Activated naive CD4-positive, alpha-beta T cell treated with anti-CD3 and anti-CD28 coated beads for 36 hours (primary cell): Measurements from ENCODE around the gene RAB27A. TPM values are rescaled to one million over a fixed set of nuclear protein-coding genes. Genes with fewer than 3 reads are reported as not detected.
"Not testable (repeated sequence)": the region's sequence is repeated elsewhere in the genome, so short reads cannot be mapped to it uniquely, and the experiment has no call there.

Experiments
- CTCF ChIA-PET: fragments of 350-600 bp; sonication (Branson Sonifier 250); formaldehyde crosslinking; loops from one replicate; lab custom pipeline; 2021; ENCODE audit warnings: antibody characterized with exemption; lab: Charles Lee
- DNase-seq: peaks from one replicate; pipeline ENCODE4 v3.0.0-alpha.2; 2020
- H3K27ac Mint-ChIP-seq: one replicate; pipeline ENCODE4 v1.8.0; 2021; ENCODE audit warnings: mild to moderate bottlenecking, mixed read lengths
- H3K27me3 Mint-ChIP-seq: one replicate; pipeline ENCODE4 v1.8.0; 2021; ENCODE audit warnings: low read depth, mixed read lengths
- H3K36me3 Mint-ChIP-seq: one replicate; pipeline ENCODE4 v1.8.0; 2021; ENCODE audit warnings: low read depth, mixed read lengths
- H3K4me1 Mint-ChIP-seq: one replicate; pipeline ENCODE4 v1.8.0; 2021; ENCODE audit warnings: low read depth, mixed read lengths
- H3K4me3 Mint-ChIP-seq: one replicate; pipeline ENCODE4 v1.8.0; 2021; ENCODE audit warnings: mild to moderate bottlenecking, moderate library complexity, mixed read lengths
- H3K9me3 Mint-ChIP-seq: one replicate; pipeline ENCODE4 v1.8.0; 2021; ENCODE audit warnings: mixed read lengths
- intact Hi-C: fragments of 100-400 bp; cut with micrococcal nuclease; formaldehyde crosslinking; loops from one replicate; pipeline ENCODE4 v1.15.1; 2023
- total RNA-seq, 2 experiments: library from RNA; stranded (reverse); gene quantifications; one replicate each; pipeline ENCODE4 v1.2.3, GENCODE V29; 2021

The RAB27A gene
- total RNA-seq, 2 experiments from 2014 or later, result 119 to 124 TPM

- Mint-ChIP-seq H3K27ac (peak overlapping the region; percentile 82), H3K4me1 (peaks cover 59% of the 10 kb centered on the region), H3K4me3 (no peak overlapping the region), H3K27me3 (no peaks in the 10 kb centered on the region), H3K36me3 (peaks cover 35% of the 10 kb centered on the region), H3K9me3 (no peaks in the 10 kb centered on the region)
- intact Hi-C loops, result no loop called here
- DNase-seq, result no peak
- CTCF ChIA-PET, result interaction anchor here (1.0 kb wide), 1 partner anchor 14 kb away, joined by 4 read pairs; no protein-coding TSS in a partner anchor
These were observed 32.5 kb downstream of the RAB27A start for GRCh38 chr15:55257012-55257670.

GRCh38 chr15:55256281-55257011 is 33.2 kb downstream of the RAB27A start:
- peaks cover 39% of the 10 kb centered on the region for H3K36me3 Mint-ChIP-seq
- CTCF ChIA-PET, result no interaction called here
- no peaks in the 10 kb centered on the region for H3K27me3 Mint-ChIP-seq
- H3K4me1 Mint-ChIP-seq, result peaks cover 66% of the 10 kb centered on the region
- no peaks in the 10 kb centered on the region for H3K9me3 Mint-ChIP-seq
- intact Hi-C loops, result no loop called here
- H3K4me3 Mint-ChIP-seq, result peak overlapping the region; percentile 61
- H3K27ac Mint-ChIP-seq, result peak overlapping the region; percentile 82
- DNase-seq, result peak; percentile 47

- H3K4me1 Mint-ChIP-seq, result peaks cover 73% of the 10 kb centered on the region
- no peaks in the 10 kb centered on the region for H3K27me3 Mint-ChIP-seq
- peaks cover 44% of the 10 kb centered on the region for H3K36me3 Mint-ChIP-seq
- DNase-seq, result no peak
- H3K4me3 Mint-ChIP-seq, result peak overlapping the region; percentile 61
- H3K27ac Mint-ChIP-seq, result peak overlapping the region; percentile 82
- H3K9me3 Mint-ChIP-seq, result no peaks in the 10 kb centered on the region
- intact Hi-C loops, result loop anchor here (1.0 to 2.0 kb wide), 3 partner anchors 12 to 33 kb away; partner anchors contain the start of gene RAB27A
- CTCF ChIA-PET, result interaction anchor here (1.0 kb wide), 1 partner anchor 34 kb away, joined by 3 read pairs; no protein-coding TSS in a partner anchor
These were observed 33.9 kb downstream of the RAB27A start for GRCh38 chr15:55255714-55256113.

- Mint-ChIP-seq H3K27ac (peak overlapping the region; percentile 82), H3K9me3 (no peaks in the 10 kb centered on the region), H3K36me3 (peaks cover 40% of the 10 kb centered on the region), H3K27me3 (no peaks in the 10 kb centered on the region), H3K4me1 (peaks cover 78% of the 10 kb centered on the region), H3K4me3 (peak overlapping the region; percentile 61)
- CTCF ChIA-PET, result interaction anchor here (1.0 kb wide), 1 partner anchor 34 kb away, joined by 3 read pairs; no protein-coding TSS in a partner anchor
- peak; percentile 31 for DNase-seq
- intact Hi-C loops, result loop anchor here (1.0 to 2.0 kb wide), 3 partner anchors 12 to 34 kb away; partner anchors contain the start of gene RAB27A
These were observed 34.5 kb downstream of the RAB27A start for GRCh38 chr15:55254916-55255679.

GRCh38 chr15:55253580-55253979 is 36.0 kb downstream of the RAB27A start:
- peaks cover 44% of the 10 kb centered on the region for H3K36me3 Mint-ChIP-seq
- CTCF ChIA-PET, result no interaction called here
- peak overlapping the region; percentile 81 for H3K27ac Mint-ChIP-seq
- H3K27me3 Mint-ChIP-seq, result no peaks in the 10 kb centered on the region
- H3K4me3 Mint-ChIP-seq, result no peak overlapping the region
- H3K4me1 Mint-ChIP-seq, result peaks cover 76% of the 10 kb centered on the region
- no peaks in the 10 kb centered on the region for H3K9me3 Mint-ChIP-seq
- no peak for DNase-seq
- intact Hi-C loops, result loop anchor here (1.0 kb wide), 3 partner anchors 8 to 32 kb away; no protein-coding TSS in a partner anchor

- H3K36me3 Mint-ChIP-seq, result peaks cover 43% of the 10 kb centered on the region
- H3K4me3 Mint-ChIP-seq, intact Hi-C loops: not testable (repeated sequence)
These were observed 37.4 kb downstream of the RAB27A start for GRCh38 chr15:55252201-55252600.

GRCh38 chr15:55250941-55251340 is 38.7 kb downstream of the RAB27A start:
- H3K27ac Mint-ChIP-seq, result peak overlapping the region; percentile 72
- intact Hi-C loops, result no loop called here
- H3K4me3 Mint-ChIP-seq, result no peak overlapping the region
- no peaks in the 10 kb centered on the region for H3K9me3 Mint-ChIP-seq
- CTCF ChIA-PET, result interaction anchor here (0.6 to 1.1 kb wide), 2 partner anchors 19 to 81 kb away, joined by 3 to 4 read pairs; no protein-coding TSS in a partner anchor
- no peak for DNase-seq
- peaks cover 72% of the 10 kb centered on the region for H3K4me1 Mint-ChIP-seq
- peaks cover 39% of the 10 kb centered on the region for H3K36me3 Mint-ChIP-seq
- H3K27me3 Mint-ChIP-seq, result no peaks in the 10 kb centered on the region

More at GRCh38 chr15:55252201-55252600, 37.4 kb downstream of the RAB27A start:
- CTCF ChIA-PET, result interaction anchor here (0.7 kb wide), 1 partner anchor 15 kb away, joined by 3 read pairs; no protein-coding TSS in a partner anchor
- not testable (repeated sequence) for H3K27me3 Mint-ChIP-seq, DNase-seq, H3K27ac Mint-ChIP-seq, H3K9me3 Mint-ChIP-seq
- peaks cover 74% of the 10 kb centered on the region for H3K4me1 Mint-ChIP-seq

GRCh38 chr15:55250392-55250791 is 39.2 kb downstream of the RAB27A start:
- Mint-ChIP-seq H3K4me3 (no peak overlapping the region), H3K4me1 (peaks cover 68% of the 10 kb centered on the region), H3K36me3 (peaks cover 35% of the 10 kb centered on the region), H3K27me3 (no peaks in the 10 kb centered on the region), H3K27ac (peak overlapping the region; percentile 72), H3K9me3 (no peaks in the 10 kb centered on the region)
- DNase-seq, result no peak
- CTCF ChIA-PET, result interaction anchor here (0.6 to 1.1 kb wide), 2 partner anchors 19 to 81 kb away, joined by 3 to 4 read pairs; no protein-coding TSS in a partner anchor
- intact Hi-C loops, result no loop called here

- CTCF ChIA-PET, H3K9me3 Mint-ChIP-seq, DNase-seq, H3K27me3 Mint-ChIP-seq, intact Hi-C loops, H3K4me3 Mint-ChIP-seq, H3K27ac Mint-ChIP-seq: not testable (repeated sequence)
- Mint-ChIP-seq H3K36me3 (peaks cover 30% of the 10 kb centered on the region), H3K4me1 (peaks cover 66% of the 10 kb centered on the region)
These were observed 39.7 kb downstream of the RAB27A start for GRCh38 chr15:55249885-55250284.

- CTCF ChIA-PET, result interaction anchor here (0.7 kb wide), 1 partner anchor 27 kb away, joined by 3 read pairs; no protein-coding TSS in a partner anchor
- no peak overlapping the region for H3K4me3 Mint-ChIP-seq
- no peaks in the 10 kb centered on the region for H3K9me3 Mint-ChIP-seq
- H3K4me1 Mint-ChIP-seq, result peaks cover 64% of the 10 kb centered on the region
- H3K36me3 Mint-ChIP-seq, result peaks cover 32% of the 10 kb centered on the region
- H3K27ac Mint-ChIP-seq, result no peak overlapping the region
- no peak for DNase-seq
- no peaks in the 10 kb centered on the region for H3K27me3 Mint-ChIP-seq
- intact Hi-C loops, result no loop called here
These were observed 40.7 kb downstream of the RAB27A start for GRCh38 chr15:55248895-55249294.

- Mint-ChIP-seq H3K9me3 (no peaks in the 10 kb centered on the region), H3K27ac (no peak overlapping the region), H3K27me3 (no peaks in the 10 kb centered on the region), H3K36me3 (peaks cover 31% of the 10 kb centered on the region), H3K4me3 (no peak overlapping the region), H3K4me1 (peaks cover 64% of the 10 kb centered on the region)
- DNase-seq, result no peak
- intact Hi-C loops, result no loop called here
- CTCF ChIA-PET, result interaction anchor here (1.3 kb wide), 1 partner anchor 19 kb away, joined by 4 read pairs; no protein-coding TSS in a partner anchor
These were observed 41.7 kb downstream of the RAB27A start for GRCh38 chr15:55247766-55248427.
